Gastrocnemius medialis (tissue), 4 donors: ENCODE data around the gene RMDN3. TPM values are rescaled to one million over a fixed set of nuclear protein-coding genes. Genes with fewer than 3 reads are reported as not detected.

Experiments used
- ATAC-seq, 2 donors: fragments of 150-250 bp; one replicate each; pipeline ENCODE4 v1.9.1; 2016
- DNase-seq, 2 donors: peaks; one replicate each; pipeline ENCODE4 v3.0.0-alpha.2; 2019
- H3K27ac ChIP-seq, 4 donors: fragments of 200-600 bp; sonication (generic); 1 replicate in 1 of 4; 2 replicates in 3 of 4; pipeline ENCODE4 v1.5.1; 2016 to 2018; ENCODE audit warnings: mild to moderate bottlenecking in 2 of 4, moderate library complexity in 1 of 4
- H3K27me3 ChIP-seq, 3 donors: fragments of 200-600 bp; sonication (generic) in 2 of 3; 1 replicate in 1 of 3; 2 replicates in 2 of 3; pipeline versions ENCODE4 v1.5.1 to v1.6.0; 2016 to 2019; ENCODE audit warnings: mild to moderate bottlenecking in 1 of 3, moderate library complexity in 1 of 3
- H3K36me3 ChIP-seq, 2 donors: fragments of 200-600 bp; sonication (generic) in 1 of 2; one replicate each; pipeline ENCODE4 v1.5.1; 2017 to 2018
- H3K4me1 ChIP-seq, 2 donors: fragments of 200-600 bp; sonication (generic) in 1 of 2; one replicate each; pipeline ENCODE4 v1.5.1; 2016 to 2017; ENCODE audit warnings: mild to moderate bottlenecking in 2 of 2
- H3K4me3 ChIP-seq, 4 donors: fragments of 200-600 bp; sonication (generic) in 3 of 4; 1 replicate in 1 of 4; 2 replicates in 3 of 4; pipeline ENCODE4 v1.5.1; 2016 to 2019; ENCODE audit warnings: mild to moderate bottlenecking in 2 of 4
- H3K9me3 ChIP-seq, 3 donors: fragments of 200-600 bp; sonication (generic) in 2 of 3; 1 replicate in 1 of 3; 2 replicates in 2 of 3; pipeline ENCODE4 v1.5.1; 2016 to 2019
- POLR2A ChIP-seq, 2 donors: fragments of 450-650 bp; IDR thresholded peaks; one replicate each; pipeline ENCODE4 v1.6.1; 2017; ENCODE audit warnings: antibody characterized with exemption in 2 of 2, mild to moderate bottlenecking in 2 of 2, moderate library complexity in 2 of 2
- in situ Hi-C, 4 donors: fragments of 200-750 bp; cut with MboI; loops; one replicate each; pipeline versions ENCODE4 v1.15.0 to v1.8.0; 2017; ENCODE audit warnings: low sequenced_read_pairs in 4 of 4
- intact Hi-C: fragments of 100-400 bp; cut with DNase I; formaldehyde crosslinking; loops from one replicate; pipeline ENCODE4 v1.15.1; 2023; ENCODE audit warnings: low total_unique reads
- total RNA-seq, 4 donors: library from RNA; depleted of rRNA; stranded (reverse); fragments of >200 nt; gene quantifications; one replicate each; pipeline versions ENCODE4 v1.1.0 to v1.2.3, GENCODE V29; 2016
- TF ChIP-seq, protein P1 (sequence below), 5 experiments: fragments of 450-650 bp in 3 of 5; fragments of 200-600 bp in 2 of 5; sonication (generic) in 2 of 5; IDR thresholded peaks in 4 of 5; conservative IDR thresholded peaks in 1 of 5; 1 replicate in 4 of 5; 2 replicates in 1 of 5; pipeline ENCODE4 v1.5.1; 2016 to 2019; ENCODE audit warnings: antibody characterized with exemption in 5 of 5, mild to moderate bottlenecking in 3 of 5, moderate library complexity in 3 of 5

Gene RMDN3
- total RNA-seq, 4 donors from 2014 or later = 12.7 to 55.3 (median 19.6) TPM

DNA sequence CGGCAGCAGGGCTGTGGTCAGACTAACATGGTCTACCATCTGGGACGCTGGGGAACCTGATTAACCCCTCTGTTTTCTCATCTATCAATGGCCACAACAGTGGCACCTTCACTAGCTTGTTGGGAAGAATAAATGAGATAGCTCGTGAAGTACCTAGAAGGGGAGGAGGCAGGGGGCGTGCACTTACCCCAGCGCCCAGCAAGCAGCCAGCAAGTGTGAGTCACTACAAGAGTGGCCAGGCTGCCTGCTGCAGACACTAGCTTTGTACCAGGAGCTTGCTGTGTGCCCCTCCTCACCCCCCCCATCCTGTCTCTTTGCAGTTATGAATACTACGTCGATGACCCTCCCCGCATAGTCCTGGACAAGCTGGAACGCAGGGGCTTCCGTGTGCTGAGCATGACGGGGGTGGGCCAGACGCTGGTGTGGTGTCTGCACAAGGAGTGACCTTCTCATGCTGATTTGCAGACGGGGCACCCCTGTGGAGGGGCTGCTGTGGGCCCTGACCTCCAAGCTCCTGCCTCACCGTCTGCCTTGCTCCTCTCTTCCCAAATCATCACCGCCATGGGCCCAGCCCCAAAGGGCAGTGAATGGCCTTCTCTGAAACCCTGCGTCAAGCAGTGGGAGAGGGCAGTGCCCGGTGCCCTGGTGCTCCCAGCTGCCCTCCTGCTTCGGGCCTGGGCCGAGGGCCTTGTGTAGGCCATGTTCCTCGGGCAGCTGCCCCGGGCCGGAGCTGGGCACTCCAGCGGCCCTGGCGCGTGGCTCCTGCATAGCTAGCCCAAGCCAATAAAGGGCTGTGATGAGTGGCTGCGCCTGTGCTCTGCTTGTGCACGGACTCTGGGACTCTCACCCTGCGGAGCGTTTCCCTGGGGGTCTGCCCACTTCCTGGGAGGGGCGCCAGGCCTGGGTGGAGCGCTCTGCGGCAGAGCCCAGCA is 12.1 kb upstream of the RMDN3 start:
- Histone ChIP-seq H3K4me3 (no peak overlapping the region), H3K9me3 (no peaks in the 10 kb centered on the region), H3K27ac (no peak overlapping the region), H3K36me3 (peaks cover 0 to 12% of the 10 kb centered on the region in 2 donors), H3K27me3 (no peaks in the 10 kb centered on the region), H3K4me1 (peaks cover 21 to 28% of the 10 kb centered on the region in 2 donors)
- no peak for TF ChIP-seq POLR2A (IDR thresholded peaks at IDR 0.05)
- TF ChIP-seq, protein P1, sequence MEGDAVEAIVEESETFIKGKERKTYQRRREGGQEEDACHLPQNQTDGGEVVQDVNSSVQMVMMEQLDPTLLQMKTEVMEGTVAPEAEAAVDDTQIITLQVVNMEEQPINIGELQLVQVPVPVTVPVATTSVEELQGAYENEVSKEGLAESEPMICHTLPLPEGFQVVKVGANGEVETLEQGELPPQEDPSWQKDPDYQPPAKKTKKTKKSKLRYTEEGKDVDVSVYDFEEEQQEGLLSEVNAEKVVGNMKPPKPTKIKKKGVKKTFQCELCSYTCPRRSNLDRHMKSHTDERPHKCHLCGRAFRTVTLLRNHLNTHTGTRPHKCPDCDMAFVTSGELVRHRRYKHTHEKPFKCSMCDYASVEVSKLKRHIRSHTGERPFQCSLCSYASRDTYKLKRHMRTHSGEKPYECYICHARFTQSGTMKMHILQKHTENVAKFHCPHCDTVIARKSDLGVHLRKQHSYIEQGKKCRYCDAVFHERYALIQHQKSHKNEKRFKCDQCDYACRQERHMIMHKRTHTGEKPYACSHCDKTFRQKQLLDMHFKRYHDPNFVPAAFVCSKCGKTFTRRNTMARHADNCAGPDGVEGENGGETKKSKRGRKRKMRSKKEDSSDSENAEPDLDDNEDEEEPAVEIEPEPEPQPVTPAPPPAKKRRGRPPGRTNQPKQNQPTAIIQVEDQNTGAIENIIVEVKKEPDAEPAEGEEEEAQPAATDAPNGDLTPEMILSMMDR (IDR thresholded peaks at IDR 0.05 in 4 of 5, conservative IDR thresholded peaks at IDR 0.05 in 1 of 5) = no peak
- in situ Hi-C loops (no loop called here), intact Hi-C loops (loop anchor here (10.0 kb wide), 1 partner anchor 348 kb away; the partner anchor contains the start of gene INO80)
- DNase-seq = no peak
- no peak for ATAC-seq

DNA sequence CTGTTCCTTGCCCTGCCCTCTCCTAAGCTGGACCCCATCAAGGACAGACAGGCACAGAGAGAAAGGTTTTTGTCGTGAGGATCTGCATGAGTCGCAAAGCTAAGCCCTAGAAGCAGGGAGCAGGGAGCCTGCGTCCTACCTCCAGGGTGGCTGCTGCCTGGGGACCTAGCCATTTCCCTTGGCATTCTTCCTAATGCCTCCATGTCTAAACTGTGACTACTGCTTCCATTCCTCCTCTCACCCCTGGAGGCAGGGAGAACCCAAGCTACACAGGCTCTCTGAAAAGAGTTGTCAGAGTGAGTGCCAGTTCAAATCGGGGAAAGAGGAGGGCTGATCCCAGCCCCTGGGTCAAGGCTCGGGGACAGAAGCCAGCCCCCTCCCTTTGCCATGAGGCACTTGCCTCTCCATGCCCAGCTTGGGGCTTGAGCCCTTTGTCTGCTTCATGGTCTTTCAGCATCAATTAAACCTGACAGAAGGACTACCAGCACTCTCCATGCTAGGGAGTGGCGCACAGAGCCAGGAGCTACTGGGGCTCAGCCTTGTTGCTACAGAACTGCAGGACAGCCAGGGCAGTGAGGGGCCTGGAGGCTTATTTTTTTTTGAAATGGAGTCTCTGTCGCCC is 11.3 kb upstream of the RMDN3 start:
- intact Hi-C loops = loop anchor here (10.0 kb wide), 1 partner anchor 348 kb away; the partner anchor contains the start of gene INO80
- DNase-seq (no peak), ATAC-seq (no peak)
- Histone ChIP-seq H3K9me3 (no peaks in the 10 kb centered on the region), H3K4me1 (peaks cover 21 to 28% of the 10 kb centered on the region in 2 donors), H3K27ac (peak overlapping the region in 2 of 4 donors; percentile 81 to 82), H3K36me3 (peaks cover 0 to 8% of the 10 kb centered on the region in 2 donors), H3K27me3 (no peaks in the 10 kb centered on the region), H3K4me3 (no peak overlapping the region)
- TF ChIP-seq POLR2A (IDR thresholded peaks at IDR 0.05) = no peak
- TF ChIP-seq, protein P1 (IDR thresholded peaks at IDR 0.05 in 4 of 5, conservative IDR thresholded peaks at IDR 0.05 in 1 of 5) = no peak
- in situ Hi-C loops = no loop called here

DNA sequence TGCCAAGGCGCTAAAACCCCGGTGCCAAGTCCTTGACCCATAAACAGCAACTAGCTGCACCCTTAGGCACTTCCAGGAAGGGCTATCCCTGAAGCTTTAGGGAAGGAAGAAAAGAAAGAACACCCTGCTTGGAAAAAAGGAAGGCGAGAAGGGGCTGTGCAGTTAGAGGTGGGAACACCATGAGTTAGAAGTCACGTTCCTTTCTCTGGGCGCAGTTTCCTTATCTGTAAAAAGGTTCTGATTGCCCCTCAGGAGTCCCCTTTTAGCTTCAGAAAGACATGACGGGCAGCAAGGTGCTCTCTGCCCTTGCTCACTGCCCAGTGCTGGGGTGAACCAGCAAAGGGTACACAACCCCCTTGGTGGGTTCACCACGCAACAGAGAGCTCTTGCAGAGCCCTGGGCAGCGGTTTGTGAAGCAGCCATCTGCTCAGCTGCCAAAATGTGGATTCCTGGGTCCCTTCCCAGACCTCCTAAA is 9.6 kb upstream of the RMDN3 start:
- DNase-seq (no peak), ATAC-seq (peak; percentile 6 to 18)
- intact Hi-C loops (loop anchor here (5.0 to 10.0 kb wide), 2 partner anchors 43 to 350 kb away; partner anchors contain the start of genes DNAJC17, INO80 and ZFYVE19), in situ Hi-C loops (no loop called here)
- peak overlapping the region; percentile 65 to 82 (median 74) for H3K27ac ChIP-seq
- H3K9me3 ChIP-seq = no peaks in the 10 kb centered on the region
- peaks cover 21 to 28% of the 10 kb centered on the region in 2 donors for H3K4me1 ChIP-seq
- peak overlapping the region; percentile 57 to 66 (median 62) for H3K4me3 ChIP-seq
- H3K36me3 ChIP-seq = peaks cover 0 to 4% of the 10 kb centered on the region in 2 donors
- TF ChIP-seq POLR2A (IDR thresholded peaks at IDR 0.05) = no peak
- TF ChIP-seq, protein P1 (IDR thresholded peaks at IDR 0.05 in 4 of 5, conservative IDR thresholded peaks at IDR 0.05 in 1 of 5) = no peak
- no peaks in the 10 kb centered on the region for H3K27me3 ChIP-seq

DNA sequence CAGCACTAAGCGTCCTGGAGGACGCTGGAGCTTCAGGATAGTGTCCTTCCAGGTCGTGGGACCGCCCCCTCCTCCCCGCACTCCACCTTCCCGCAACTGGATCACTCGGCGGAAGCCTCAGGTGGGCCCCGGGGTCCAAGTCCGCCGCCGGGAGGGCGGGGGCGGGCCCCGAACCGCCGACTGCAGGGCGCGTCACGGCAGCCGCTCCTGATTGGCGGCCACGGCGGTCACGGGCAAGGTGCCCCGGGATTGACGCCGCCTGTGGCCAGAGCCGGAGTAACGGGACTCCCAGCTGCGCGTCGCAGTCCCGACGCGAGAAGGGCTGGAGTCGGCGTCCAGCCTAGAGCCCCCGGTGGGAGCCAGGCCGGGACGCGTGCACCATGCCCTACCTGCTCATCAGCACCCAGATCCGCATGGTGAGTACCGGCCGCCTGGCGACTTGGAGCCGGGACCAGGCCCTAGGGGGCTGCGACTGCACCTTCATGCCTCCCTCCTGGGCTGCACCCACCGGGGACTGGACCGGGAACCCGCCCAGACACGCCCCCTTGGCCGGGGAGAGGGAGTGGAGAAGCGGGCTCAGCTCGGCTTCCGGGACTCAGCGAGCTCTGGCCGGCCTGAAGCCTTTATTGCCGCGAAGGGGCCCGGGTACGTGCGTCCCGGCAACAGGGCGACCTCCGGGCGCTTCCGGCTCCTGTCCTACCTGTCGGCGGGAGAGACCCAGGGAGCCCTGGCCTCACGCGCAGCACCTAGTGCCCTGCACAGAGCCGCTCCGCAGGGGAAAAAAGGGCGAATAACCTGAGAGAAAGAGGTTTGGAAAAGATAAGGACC is 9.0 kb upstream of the RMDN3 start, which contains the start of gene GCHFR:
GCHFR (plus strand) TSS at position 268 of the 828 bp plus-strand sequence; CDS start at position 381, 113 bp downstream.
- ATAC-seq (peak; percentile 54 to 72), DNase-seq (peak in 1 of 2 donors; percentile 61)
- Histone ChIP-seq H3K4me3 (peak within 1 kb of the TSS; percentile 57 to 66 (median 62)), H3K4me1 (peaks cover 21 to 28% of the 10 kb centered on the region in 2 donors), H3K27ac (peak within 1 kb of the TSS; percentile 65 to 82 (median 74)), H3K27me3 (no peaks in the 10 kb centered on the region), H3K36me3 (peaks cover 0 to 4% of the 10 kb centered on the region in 2 donors), H3K9me3 (no peaks in the 10 kb centered on the region)
- peak; percentile 65 to 74 for TF ChIP-seq POLR2A (IDR thresholded peaks at IDR 0.05)
- TF ChIP-seq, protein P1 (IDR thresholded peaks at IDR 0.05 in 4 of 5, conservative IDR thresholded peaks at IDR 0.05 in 1 of 5) = peak in 4 of 5 experiments; percentile 27 to 47 (median 33)
- intact Hi-C loops (loop anchor here (5.0 to 10.0 kb wide), 2 partner anchors 43 to 351 kb away; partner anchors contain the start of genes DNAJC17, INO80 and ZFYVE19), in situ Hi-C loops (no loop called here)
